HG03565 (cell line): ENCODE data around the gene PRM1.
A peak's percentile ranks its signal among the peaks of the same experiment; 100 is the strongest.

Experiments used
- ATAC-seq: cut with Tn5 transposase; IDR thresholded peaks from one replicate; pipeline ENCODE4 v1.9.1; 2021; ENCODE audit warnings: mild to moderate bottlenecking, moderate library complexity; ENCODE audit not compliant: unreplicated experiment

PRM1 gene, protein sequence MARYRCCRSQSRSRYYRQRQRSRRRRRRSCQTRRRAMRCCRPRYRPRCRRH

DNA sequence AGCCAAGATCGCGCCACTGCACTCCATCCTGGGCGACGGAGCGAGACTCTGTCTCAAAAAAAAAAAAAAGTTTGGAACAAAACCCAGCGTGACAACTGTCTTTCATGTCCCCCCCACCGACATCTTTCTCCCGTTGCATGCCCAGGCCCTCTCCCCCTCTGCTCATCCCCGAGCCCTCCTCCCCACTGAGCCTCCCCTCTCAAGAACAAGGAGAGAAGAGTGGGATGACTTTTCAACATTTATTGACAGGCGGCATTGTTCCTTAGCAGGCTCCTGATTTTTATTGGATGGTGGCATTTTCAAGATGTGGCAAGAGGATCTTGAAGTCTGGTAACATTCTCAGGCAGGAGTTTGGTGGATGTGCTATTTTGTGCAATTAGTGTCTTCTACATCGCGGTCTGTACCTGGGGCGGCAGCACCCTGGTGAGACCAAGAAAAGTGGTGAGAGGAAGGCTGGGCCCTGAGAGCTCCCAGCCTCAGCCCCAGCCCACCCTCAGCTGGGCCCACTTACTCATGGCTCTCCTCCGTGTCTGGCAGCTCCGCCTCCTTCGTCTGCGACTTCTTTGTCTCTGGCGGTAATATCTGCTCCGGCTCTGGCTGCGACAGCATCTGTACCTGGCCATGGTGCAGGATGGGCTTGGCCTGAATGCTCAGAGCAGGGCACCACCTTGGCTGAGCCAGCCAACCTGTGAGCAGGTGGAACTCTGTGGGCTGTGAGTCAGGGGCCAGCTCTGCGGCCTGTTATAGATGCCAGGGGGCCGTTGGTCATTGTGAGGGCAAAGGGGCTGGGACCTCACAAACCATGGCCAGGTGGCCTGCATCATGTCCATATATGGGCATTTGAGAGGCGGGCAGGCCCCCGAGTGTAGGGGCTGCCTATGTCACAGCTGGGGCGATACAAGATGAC lies at the start of gene PRM1:
TSS of gene PRM1 (minus strand) at position 715 of the 907 bp plus-strand sequence. CDS start at position 623, 92 bp downstream.
- ATAC-seq: no peak

DNA sequence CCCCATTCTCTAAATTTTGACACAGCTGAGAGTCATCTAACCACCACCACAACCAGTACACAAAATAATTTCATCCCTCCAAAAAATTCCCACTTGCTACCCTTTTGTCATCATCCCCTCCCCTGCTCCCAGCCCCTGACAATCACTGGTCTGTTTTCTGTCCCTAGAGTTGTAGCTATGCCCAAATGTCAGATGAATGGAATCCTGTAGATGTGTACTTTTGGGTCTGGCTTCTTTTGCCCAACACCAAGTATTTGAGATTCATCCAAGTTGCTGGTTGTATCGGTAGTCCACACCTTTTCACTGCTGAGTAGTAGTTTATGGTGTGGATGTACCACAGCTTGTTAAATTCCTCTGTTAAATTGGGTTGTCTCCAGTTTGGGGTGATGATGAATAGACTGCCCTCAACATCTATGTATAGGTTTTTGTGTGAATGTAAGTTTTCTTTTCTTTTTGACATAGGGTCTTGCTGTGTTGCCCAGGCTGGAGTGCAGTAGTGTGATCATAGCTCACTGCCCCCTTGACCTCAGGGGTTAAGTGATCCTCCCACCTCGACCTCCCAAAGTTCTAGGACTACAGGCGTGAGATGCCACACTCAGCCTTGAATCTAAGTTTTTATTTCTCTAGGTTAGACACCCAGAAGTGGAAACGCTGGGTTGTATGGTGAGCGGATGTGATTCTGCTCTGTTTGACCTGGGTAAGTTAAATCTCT lies 49.6 kb upstream of the PRM1 start:
- no peak for ATAC-seq

DNA sequence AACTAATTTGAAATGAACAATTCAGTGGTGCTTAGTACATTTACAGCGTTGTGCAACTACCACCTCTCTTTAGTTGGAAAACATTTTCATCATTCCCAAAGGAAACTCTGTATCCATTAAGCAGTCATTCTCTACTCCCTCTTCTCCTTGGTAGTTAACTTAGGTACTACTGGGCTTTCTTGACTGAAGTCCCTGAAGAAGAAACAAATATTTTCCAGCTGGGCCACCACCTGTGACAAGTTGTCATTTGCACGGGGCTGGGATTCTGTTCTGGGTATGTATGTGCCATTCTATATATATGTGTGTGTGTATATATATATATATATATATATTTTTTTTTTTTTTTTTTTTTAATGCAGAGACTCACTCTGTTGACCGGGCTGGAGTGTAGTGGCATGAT lies 48.8 kb upstream of the PRM1 start:
- ATAC-seq: no peak

DNA sequence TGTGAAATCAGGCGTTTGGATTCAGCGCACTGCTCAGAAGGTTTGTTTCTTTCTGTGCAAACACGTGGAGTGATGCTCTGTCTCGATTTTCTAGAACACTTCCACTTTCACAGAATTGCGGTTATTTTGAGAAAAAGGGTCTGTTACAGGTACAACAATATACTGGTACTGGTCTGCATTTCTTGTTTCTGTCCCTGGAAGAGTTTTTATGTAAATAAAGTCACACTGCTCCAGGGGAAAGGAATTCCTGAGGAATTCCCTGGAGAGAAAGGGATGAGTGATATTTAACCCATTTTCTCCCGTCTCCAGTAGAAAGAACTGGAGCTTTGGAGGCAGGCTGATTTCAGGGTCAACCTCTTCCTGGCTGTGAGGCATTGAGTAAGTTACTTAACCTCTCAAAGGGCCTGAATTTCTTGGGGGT lies 48.0 kb upstream of the PRM1 start:
- ATAC-seq: no peak

DNA sequence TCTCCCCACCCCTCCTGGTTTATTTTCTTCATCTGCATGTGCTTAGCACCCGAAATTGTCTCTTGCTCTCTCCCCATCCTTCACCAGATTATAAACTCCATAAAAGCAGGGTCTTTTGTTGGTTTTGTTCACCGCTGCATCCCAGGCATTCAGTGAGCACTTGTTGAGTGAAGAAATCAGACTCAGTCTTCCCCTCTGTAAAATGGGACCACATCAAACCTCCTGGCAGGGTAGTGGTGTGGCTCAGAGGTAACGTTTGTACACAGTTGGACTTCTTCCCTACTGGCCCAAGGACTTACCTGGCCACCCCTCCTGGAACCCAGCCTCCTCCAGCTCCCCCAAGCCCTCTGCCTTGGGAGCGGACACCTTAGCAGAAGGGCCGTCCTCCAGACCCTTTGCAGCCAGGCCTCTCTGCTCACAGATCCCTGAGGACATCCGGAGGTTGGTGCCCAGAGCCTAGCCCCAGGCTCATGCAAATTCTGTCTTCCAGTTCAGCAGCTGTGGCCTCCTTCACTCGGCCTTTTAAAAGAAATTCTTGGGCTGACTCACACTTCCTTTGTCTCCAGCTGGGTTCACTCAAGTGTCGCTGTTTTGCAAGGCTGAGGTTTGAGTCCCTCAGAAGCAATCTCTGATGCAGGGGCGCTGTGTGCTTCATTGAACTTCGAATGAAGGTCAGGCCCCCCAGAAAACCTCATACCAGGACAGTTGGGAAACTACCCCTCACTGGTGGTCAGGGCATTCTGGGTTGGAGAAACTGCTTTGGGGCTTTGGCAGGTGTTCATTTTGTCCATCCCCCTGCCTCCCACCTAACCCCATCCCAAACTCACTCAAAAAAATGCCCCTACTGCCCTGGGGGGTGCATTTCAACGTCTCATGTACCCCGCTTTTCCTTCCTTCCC lies 47.3 kb upstream of the PRM1 start:
- peak; percentile 68 for ATAC-seq

DNA sequence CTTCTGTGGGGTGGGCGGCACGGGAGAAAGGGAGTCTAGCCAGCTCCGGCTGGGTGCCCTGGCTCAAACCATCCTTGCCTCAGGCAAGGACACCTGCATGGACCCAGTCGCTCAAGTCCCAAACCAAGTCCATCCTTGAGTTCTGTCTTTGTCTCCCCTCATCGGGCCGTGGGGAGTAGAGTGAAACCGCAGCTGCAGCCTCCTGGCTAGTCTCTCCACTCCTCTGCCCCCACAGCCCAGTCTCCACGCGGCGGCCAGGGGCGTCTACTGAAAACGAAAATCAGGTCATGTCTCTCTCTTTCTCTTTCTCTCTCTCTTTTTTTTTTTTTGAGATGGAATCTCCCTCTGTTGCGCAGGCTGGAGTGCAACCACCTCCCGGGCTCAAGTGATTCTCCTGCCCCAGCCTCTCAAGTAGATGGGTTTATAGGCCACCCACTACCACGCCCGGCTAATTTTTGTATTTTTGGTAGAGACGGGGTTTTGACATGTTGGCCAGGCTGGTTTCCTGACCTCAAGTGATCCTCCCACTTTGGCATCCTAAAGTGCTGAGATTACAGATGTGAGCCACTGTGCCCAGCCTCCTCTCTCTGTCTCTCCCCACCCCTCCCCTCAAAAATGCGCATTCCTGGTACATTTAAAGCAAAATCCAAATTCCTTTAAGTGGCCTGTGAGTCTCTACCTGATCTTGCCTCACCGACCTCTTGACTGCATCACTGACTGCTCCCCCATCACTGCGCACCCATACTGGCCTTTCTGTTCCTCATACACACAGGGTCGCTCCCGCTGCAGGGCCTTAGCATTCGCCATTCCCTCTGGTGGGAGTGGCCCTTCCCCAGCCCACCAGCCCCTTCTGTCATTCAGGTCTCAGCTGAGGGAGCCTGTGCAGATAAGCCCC lies 46.4 kb upstream of the PRM1 start:
- ATAC-seq: no peak

DNA sequence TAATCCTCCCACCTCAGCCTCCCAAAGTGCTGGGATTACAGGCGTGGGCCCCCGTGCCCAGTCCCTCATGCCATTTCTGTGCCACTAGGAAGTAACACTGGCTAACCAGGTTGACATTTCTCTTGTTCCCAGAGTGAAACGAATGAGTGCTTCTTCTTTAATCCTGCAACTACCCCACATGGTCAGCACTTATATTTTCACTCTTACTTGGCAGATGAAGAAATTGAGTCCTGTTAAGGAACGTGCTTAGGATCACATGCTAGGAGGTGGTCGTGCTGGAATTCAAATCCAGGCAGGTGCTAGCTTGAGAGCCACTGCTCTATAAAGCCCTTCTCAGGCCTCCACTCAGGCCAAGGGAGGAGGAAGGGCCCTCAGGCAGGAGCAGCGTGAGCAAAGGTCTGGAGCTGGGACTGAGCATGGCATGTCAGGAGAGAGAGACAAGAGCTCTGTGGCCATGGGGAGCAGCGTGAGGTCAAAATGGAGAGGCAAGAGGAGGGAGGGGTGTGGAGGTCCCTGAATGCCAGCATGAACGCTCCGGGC lies 45.7 kb upstream of the PRM1 start:
- no peak for ATAC-seq

DNA sequence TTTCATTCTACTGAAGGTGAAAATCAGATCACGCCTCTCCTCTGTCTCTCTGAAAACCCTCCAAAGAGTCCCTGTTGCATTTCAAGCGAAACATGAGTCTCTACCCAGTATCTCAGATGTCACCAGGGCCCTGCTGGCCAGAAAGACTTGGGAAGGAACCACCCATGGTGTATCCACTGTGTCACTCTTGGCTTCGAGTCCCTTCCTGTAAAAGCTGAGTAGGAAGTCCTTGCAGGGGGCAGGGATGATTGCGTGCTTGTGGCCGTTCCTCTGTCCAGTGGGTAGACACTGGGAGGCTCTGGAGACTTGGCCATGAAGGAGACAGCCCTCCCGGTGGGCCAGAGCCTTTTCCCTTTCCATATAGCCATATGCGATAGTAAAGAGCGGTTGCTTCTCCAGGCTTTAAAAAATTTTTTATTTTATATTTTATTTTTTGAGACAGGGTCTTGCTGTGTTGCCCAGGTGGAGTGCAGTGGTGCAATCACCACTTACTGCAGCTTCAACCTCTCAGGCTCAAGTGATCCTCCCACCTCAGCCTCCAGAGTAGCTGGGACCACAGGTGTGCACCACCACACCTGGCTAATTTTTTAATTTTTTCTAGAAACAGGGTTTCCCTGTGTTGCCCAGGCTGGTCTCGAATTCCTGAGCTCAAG lies 45.1 kb upstream of the PRM1 start:
- no peak for ATAC-seq

DNA sequence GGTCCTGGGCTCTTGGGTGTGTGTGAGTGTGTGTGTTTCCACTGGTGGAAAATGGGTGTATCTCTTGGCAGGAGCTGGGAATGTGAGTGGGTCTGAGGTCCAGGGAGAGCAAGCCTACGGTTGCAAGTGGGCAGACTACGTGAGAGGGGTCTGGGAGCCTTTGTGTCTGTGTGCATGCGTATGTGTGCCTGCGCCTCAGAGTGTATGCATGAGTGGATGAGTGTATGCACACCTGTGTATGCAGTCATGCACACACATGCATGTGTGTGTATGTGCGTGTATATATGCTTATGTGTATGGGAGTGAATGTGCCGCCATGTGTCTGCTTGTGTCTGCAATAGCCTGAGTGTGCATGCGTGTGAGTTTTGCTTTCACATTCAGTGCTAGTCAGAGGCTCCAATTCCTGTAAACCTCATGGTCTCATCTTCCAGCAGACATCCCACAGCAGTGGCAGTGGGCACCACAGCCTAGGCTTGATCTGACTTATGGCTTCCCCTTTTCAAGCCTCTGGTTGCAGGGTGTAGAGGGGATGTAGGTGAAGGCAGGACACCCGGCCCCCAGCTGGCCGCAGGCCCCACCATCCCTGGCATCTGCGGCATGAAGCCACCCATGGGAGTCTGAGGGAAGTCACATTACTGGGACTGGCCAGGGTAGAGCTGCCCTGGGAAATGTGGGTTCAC lies 44.4 kb upstream of the PRM1 start:
- ATAC-seq: no peak

DNA sequence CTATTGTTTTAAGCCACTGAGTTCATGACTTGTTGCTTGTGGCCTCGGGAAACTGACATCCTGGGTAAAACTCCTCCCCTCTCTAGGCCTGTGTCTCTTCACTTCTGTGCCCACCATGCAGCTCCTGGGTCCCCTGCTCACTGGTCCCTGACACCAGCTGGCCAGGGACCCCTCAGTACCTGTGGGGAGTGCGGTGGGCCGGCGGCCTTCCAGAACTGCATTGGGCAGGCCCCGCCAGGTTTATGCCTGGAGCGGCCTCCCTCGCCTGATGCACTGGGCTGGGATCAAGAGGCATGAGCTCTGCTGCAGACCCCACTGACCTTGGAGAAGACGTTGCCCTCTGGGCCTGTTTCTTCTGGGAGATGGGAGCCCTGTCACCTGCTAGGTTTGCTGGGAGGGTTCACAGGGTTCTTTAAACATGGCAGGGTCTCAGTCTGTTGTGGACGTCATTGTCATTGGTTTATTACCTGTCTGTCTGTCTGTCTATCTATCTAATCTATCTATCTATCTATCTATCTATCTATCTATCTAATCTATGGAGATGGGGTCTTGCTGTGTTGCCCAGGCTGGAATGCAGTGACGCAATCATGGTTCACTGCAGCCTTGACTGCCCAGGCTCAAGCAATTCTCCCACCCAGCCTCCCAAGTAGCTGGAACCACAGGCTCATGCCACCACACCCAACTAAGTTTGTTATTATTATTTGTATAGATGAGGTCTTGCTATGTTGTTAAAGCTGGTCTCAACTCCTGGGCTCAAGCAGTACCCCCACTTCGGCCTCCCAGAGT lies 42.6 kb upstream of the PRM1 start:
- ATAC-seq: no peak

DNA sequence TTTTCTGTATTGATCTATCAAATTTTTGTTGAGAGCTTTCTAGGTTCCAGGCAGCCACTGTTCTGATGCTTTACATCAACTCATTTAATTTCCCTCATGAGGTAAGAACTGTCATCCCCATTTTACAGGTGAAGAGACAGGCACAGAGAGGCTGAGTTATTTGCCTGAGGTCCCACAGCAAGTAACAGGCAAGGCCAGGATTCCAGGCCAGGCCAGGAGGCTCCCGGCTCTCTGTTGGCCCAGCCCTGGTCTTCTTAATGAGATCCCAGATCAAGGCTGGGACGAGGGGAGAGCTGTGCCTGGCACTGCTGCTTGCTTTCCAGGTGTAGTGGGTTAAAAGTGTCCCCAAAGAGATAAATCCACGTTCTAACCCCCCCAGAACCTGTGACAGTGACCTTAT lies 41.7 kb upstream of the PRM1 start:
- no peak for ATAC-seq

DNA sequence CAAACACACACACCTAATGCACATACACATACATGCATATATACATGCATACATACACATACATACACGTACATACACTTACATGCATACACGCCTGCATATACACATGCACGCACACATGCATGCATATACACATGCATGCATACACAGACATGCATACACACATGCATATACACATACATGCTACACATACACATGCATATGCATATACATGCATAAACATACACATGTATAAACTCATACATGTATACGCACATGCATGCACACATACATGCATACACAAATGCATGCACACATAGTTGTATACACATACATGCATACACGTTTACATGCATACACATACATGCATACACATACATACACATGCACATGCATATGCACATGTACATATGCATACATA lies 40.5 kb upstream of the PRM1 start:
- ATAC-seq: no peak

DNA sequence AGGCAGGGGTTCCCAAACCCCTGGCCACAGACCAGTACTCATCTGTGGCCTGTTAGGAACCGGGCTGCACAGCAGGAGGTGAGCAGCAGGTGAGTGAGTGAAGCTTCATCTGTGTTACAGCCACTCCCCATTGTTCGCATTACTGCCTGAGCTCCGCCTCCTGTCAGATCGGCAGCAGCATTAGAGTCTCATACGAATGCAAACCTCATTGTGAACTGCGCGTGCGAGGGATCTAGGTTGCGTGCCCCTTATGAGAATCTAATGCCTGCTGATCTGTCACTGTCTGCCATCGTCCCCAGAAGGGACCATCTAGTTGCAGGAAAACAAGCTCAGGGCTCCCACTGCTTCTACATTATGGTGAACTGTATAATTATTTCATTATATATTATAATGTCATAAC lies 39.0 kb upstream of the PRM1 start:
- no peak for ATAC-seq

DNA sequence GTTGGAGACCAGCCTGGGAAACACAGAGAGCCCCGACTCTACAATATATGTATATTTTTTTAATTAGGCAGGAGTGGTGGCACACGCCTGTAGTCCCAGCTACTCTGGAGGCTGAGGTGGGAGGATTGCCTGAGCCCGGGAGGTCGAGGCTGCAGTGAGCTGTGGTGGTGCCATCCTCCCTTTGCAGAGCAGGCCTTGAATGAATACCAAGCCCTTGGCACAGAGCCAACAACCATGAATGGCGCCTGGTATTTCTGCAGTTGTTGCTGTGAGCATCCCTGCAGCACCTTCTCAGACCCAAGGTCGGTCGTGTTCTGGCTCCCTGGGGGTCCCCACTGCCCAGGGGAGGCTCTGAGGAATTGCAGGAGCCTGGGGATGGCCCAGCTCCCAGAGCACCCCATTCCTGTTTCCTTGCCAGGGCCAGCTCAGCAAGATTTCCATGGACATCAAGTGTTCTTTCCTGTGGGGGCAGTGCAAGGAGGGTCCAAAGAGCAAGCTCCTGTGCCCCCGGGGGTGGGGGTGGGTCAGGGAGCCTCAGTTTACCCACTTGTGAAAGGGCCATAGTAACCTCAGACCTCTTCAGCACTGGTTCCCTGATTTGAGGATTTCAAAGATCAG lies 38.5 kb upstream of the PRM1 start:
- ATAC-seq: no peak

DNA sequence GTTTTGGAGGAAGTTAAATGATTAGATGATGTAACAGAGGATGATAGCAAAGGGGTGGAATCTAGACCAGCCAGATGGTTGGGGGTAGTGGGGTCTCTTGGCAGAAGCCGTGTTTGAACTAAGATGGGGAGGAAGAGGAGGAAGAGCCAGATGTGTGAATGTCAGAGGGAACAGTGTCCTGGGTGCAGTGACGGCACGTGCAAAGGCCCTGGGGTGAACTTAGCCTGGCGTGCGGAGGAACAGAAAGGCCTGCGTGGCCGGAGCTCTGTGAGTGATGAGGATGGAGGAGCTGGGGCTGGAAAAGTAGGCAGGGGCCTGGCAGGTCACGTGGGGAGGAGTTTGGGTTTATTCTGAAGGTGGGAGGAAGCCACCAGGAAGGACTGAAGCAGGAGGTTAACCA lies 37.7 kb upstream of the PRM1 start:
- no peak for ATAC-seq

DNA sequence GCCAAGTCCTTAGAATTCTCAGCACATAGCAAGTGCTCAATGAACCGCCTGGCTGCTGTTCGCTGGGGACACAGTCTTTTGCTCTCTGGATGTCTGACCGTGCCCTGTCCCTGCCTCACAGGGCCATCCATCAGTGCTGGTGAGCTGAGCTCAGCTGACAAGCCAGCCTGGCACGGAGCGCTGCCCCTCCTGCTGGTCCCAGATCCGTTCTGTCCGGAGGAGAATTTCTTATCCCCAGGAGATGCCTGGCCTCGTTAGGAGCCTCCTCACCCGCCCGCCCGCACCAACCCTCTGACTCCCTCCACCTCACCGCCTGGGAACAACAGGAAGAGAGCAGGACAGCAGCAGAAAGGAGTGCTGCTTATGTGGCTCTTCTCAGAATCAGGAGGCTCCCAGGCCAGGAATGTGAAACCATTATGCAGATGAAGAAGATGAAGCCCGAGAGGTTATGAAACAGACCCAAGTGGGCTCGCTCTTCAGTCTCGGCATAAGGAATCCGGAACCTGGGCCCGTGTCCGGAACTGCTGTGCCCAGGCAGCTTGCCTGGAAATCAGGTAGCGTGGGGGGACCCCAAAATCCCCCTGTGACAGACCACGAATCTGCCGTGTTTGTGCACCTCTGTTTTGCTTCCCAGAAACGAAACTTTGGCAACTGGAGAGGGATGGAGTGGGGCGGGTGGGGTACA lies 35.3 kb upstream of the PRM1 start:
- no peak for ATAC-seq

DNA sequence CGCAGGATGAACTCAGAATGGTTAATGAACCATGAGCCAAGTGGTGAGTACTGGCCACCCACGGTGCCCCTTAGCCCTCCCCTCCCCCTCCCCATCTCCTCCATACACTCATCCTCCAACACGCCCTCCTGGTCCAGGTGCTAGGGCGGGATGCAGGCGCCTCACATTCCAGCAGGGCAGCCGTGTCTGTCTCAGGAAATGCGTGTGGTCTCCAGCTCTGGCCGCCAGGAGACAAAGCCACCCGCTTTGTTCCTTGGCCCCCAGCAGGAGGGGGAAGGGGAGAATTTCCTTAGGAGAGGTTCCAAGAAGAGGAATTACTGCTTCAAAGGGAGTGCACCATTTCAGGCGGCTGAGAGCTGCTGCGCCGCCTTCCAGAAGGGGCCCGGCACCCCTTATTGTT lies 34.4 kb upstream of the PRM1 start:
- no peak for ATAC-seq
